Activated CD4-positive, alpha-beta T cell treated with anti-CD3 and anti-CD28 coated beads, Interleukin-2, Interleukin-4, amounts not matched to agents 100 ng/mL and 50 ng/mL, durations not matched to agents 16 hours and 8 hours (primary cell): Measurements from ENCODE around the gene MED12L.

Experiments
- DNase-seq: peaks from one replicate; pipeline ENCODE4 v3.0.0-alpha.2; 2020; ENCODE audit warnings: low spot score

Gene MED12L

GRCh38 chr3:151182349-151183079, 97.0 kb downstream of the MED12L start:
- no peak for DNase-seq

- DNase-seq: no peak
Observed at GRCh38 chr3:151183265-151183671, 97.8 kb downstream of the MED12L start.

- no peak for DNase-seq
Observed at GRCh38 chr3:151191095-151191494, 105.6 kb downstream of the MED12L start.

- DNase-seq: no peak
Observed at GRCh38 chr3:151192545-151192944, 107.1 kb downstream of the MED12L start.

GRCh38 chr3:151195826-151196225, 110.4 kb downstream of the MED12L start:
- no peak for DNase-seq

- DNase-seq: no peak
Observed at GRCh38 chr3:151196434-151196833, 111.0 kb downstream of the MED12L start.

GRCh38 chr3:151197228-151197627, 111.8 kb downstream of the MED12L start:
- no peak for DNase-seq

GRCh38 chr3:151197981-151198767, 112.7 kb downstream of the MED12L start:
- DNase-seq: no peak

GRCh38 chr3:151198849-151199248, 113.4 kb downstream of the MED12L start:
- no peak for DNase-seq

GRCh38 chr3:151199554-151200438, 114.3 kb downstream of the MED12L start:
- DNase-seq: peak; percentile 53

GRCh38 chr3:151200586-151200985, 115.1 kb downstream of the MED12L start:
- no peak for DNase-seq

- DNase-seq: no peak
Observed at GRCh38 chr3:151201051-151201730, 115.7 kb downstream of the MED12L start.

GRCh38 chr3:151203051-151203420, 117.6 kb downstream of the MED12L start, which contains the start of gene GPR171:
GPR171 (minus strand) TSS chr3:151203216; CDS start chr3:151199386, 3,830 bp downstream.
- peak; percentile 91 for DNase-seq

GRCh38 chr3:151204530-151205402, 119.3 kb downstream of the MED12L start:
- DNase-seq: no peak

- DNase-seq: no peak
Observed at GRCh38 chr3:151205482-151205881, 120.0 kb downstream of the MED12L start.

- no peak for DNase-seq
Observed at GRCh38 chr3:151206201-151206600, 120.7 kb downstream of the MED12L start.

GRCh38 chr3:151209654-151210053, 124.2 kb downstream of the MED12L start:
- DNase-seq: no peak

GRCh38 chr3:151210676-151211381, 125.4 kb downstream of the MED12L start:
- no peak for DNase-seq

GRCh38 chr3:151213151-151213550, 127.7 kb downstream of the MED12L start:
- no peak for DNase-seq

- DNase-seq: no peak
Observed at GRCh38 chr3:151213881-151214280, 128.4 kb downstream of the MED12L start.
